Activated naive CD4-positive, alpha-beta T cell treated with anti-CD3 and anti-CD28 coated beads, Interleukin-2, amount 10 ng/mL, durations not matched to agents 7 days and 5 days (primary cell): Measurements from ENCODE around the gene CTBP1.
A peak's percentile ranks its signal among the peaks of the same experiment; 100 is the strongest.

Source experiments
- CTCF ChIA-PET: fragments of 350-600 bp; sonication (Branson Sonifier 250); formaldehyde crosslinking; loops from one replicate; lab custom pipeline; 2021; ENCODE audit warnings: antibody characterized with exemption; lab: Charles Lee
- DNase-seq: peaks from one replicate; pipeline ENCODE4 v3.0.0-alpha.2; 2020
- H3K27ac Mint-ChIP-seq: one replicate; pipeline ENCODE4 v1.8.0; 2021; ENCODE audit warnings: mild to moderate bottlenecking, moderate library complexity, mixed read lengths
- H3K27me3 Mint-ChIP-seq: one replicate; pipeline ENCODE4 v1.8.0; 2021; ENCODE audit warnings: mild to moderate bottlenecking, mixed read lengths
- H3K36me3 Mint-ChIP-seq: one replicate; pipeline ENCODE4 v1.8.0; 2021; ENCODE audit warnings: mixed read lengths
- H3K4me1 Mint-ChIP-seq: one replicate; pipeline ENCODE4 v1.8.0; 2021; ENCODE audit warnings: mixed read lengths
- H3K4me3 Mint-ChIP-seq: one replicate; pipeline ENCODE4 v1.8.0; 2021; ENCODE audit warnings: mild to moderate bottlenecking, moderate library complexity, mixed read lengths
- H3K9me3 Mint-ChIP-seq: one replicate; pipeline ENCODE4 v1.8.0; 2021; ENCODE audit warnings: mixed read lengths

Gene CTBP1

GRCh38 chr4:1207603-1208265, 41.2 kb downstream of the CTBP1 start:
- peaks cover 8% of the 10 kb centered on the region for H3K36me3 Mint-ChIP-seq
- no peaks in the 10 kb centered on the region for H3K9me3 Mint-ChIP-seq
- no peak overlapping the region for H3K4me3 Mint-ChIP-seq
- DNase-seq, result peak; percentile 17
- CTCF ChIA-PET, result no interaction called here
- no peaks in the 10 kb centered on the region for H3K27me3 Mint-ChIP-seq
- H3K4me1 Mint-ChIP-seq, result peaks cover 22% of the 10 kb centered on the region
- H3K27ac Mint-ChIP-seq, result peak overlapping the region; percentile 58

- Mint-ChIP-seq H3K4me3 (no peak overlapping the region), H3K36me3 (peaks cover 8% of the 10 kb centered on the region), H3K4me1 (peaks cover 27% of the 10 kb centered on the region), H3K27ac (no peak overlapping the region), H3K9me3 (no peaks in the 10 kb centered on the region), H3K27me3 (no peaks in the 10 kb centered on the region)
- CTCF ChIA-PET, result no interaction called here
- peak; percentile 15 for DNase-seq
Measured at GRCh38 chr4:1207157-1207470, 41.8 kb downstream of the CTBP1 start.

GRCh38 chr4:1206299-1207156, 42.4 kb downstream of the CTBP1 start:
- H3K9me3 Mint-ChIP-seq, result no peaks in the 10 kb centered on the region
- no peaks in the 10 kb centered on the region for H3K27me3 Mint-ChIP-seq
- peaks cover 5% of the 10 kb centered on the region for H3K36me3 Mint-ChIP-seq
- no peak overlapping the region for H3K4me3 Mint-ChIP-seq
- peaks cover 33% of the 10 kb centered on the region for H3K4me1 Mint-ChIP-seq
- H3K27ac Mint-ChIP-seq, result no peak overlapping the region
- CTCF ChIA-PET, result no interaction called here
- peak; percentile 19 for DNase-seq

GRCh38 chr4:1205586-1206298, 43.2 kb downstream of the CTBP1 start:
- Mint-ChIP-seq H3K27ac (no peak overlapping the region), H3K36me3 (peaks cover 5% of the 10 kb centered on the region), H3K4me3 (no peak overlapping the region), H3K4me1 (peaks cover 38% of the 10 kb centered on the region), H3K27me3 (no peaks in the 10 kb centered on the region), H3K9me3 (no peaks in the 10 kb centered on the region)
- peak; percentile 16 for DNase-seq
- CTCF ChIA-PET, result no interaction called here

- no peak overlapping the region for H3K27ac Mint-ChIP-seq
- H3K36me3 Mint-ChIP-seq, result peaks cover 9% of the 10 kb centered on the region
- CTCF ChIA-PET, result no interaction called here
- H3K27me3 Mint-ChIP-seq, result no peaks in the 10 kb centered on the region
- H3K4me3 Mint-ChIP-seq, result no peak overlapping the region
- DNase-seq, result peak; percentile 10
- peaks cover 42% of the 10 kb centered on the region for H3K4me1 Mint-ChIP-seq
- no peaks in the 10 kb centered on the region for H3K9me3 Mint-ChIP-seq
Measured at GRCh38 chr4:1204828-1205585, 43.9 kb downstream of the CTBP1 start.

- Mint-ChIP-seq H3K36me3 (peaks cover 9% of the 10 kb centered on the region), H3K4me1 (peaks cover 47% of the 10 kb centered on the region), H3K27ac (peak overlapping the region; percentile 70), H3K27me3 (no peaks in the 10 kb centered on the region), H3K9me3 (no peaks in the 10 kb centered on the region), H3K4me3 (no peak overlapping the region)
- CTCF ChIA-PET, result interaction anchor here (1.2 to 3.0 kb wide), 2 partner anchors 13 to 37 kb away, joined by 3 to 15 read pairs; no protein-coding TSS in a partner anchor
- DNase-seq, result no peak
Measured at GRCh38 chr4:1204286-1204827, 44.6 kb downstream of the CTBP1 start.

GRCh38 chr4:1203026-1203616, 45.8 kb downstream of the CTBP1 start:
- CTCF ChIA-PET, result interaction anchor here (0.6 to 3.0 kb wide), 5 partner anchors 14 to 85 kb away, joined by 3 to 15 read pairs (median 3); no protein-coding TSS in a partner anchor
- Mint-ChIP-seq H3K27me3 (no peaks in the 10 kb centered on the region), H3K27ac (peak overlapping the region; percentile 100), H3K4me3 (no peak overlapping the region), H3K36me3 (peaks cover 9% of the 10 kb centered on the region), H3K9me3 (no peaks in the 10 kb centered on the region), H3K4me1 (peaks cover 52% of the 10 kb centered on the region)
- no peak for DNase-seq

- Mint-ChIP-seq H3K4me1 (peaks cover 52% of the 10 kb centered on the region), H3K9me3 (no peaks in the 10 kb centered on the region), H3K36me3 (peaks cover 12% of the 10 kb centered on the region), H3K27me3 (no peaks in the 10 kb centered on the region), H3K27ac (peak overlapping the region; percentile 100), H3K4me3 (peak overlapping the region; percentile 84)
- CTCF ChIA-PET, result interaction anchor here (0.6 to 3.0 kb wide), 5 partner anchors 36 to 86 kb away, joined by 3 to 15 read pairs (median 4); no protein-coding TSS in a partner anchor
- no peak for DNase-seq
Measured at GRCh38 chr4:1202526-1203011, 46.4 kb downstream of the CTBP1 start.

- H3K27me3 Mint-ChIP-seq, result peaks cover 1% of the 10 kb centered on the region
- H3K4me3 Mint-ChIP-seq, result peak overlapping the region; percentile 84
- H3K9me3 Mint-ChIP-seq, result no peaks in the 10 kb centered on the region
- peak; percentile 89 for DNase-seq
- peaks cover 15% of the 10 kb centered on the region for H3K36me3 Mint-ChIP-seq
- CTCF ChIA-PET, result interaction anchor here (1.0 to 3.0 kb wide), 3 partner anchors 35 to 87 kb away, joined by 3 to 15 read pairs (median 4); no protein-coding TSS in a partner anchor
- peaks cover 54% of the 10 kb centered on the region for H3K4me1 Mint-ChIP-seq
- peak overlapping the region; percentile 100 for H3K27ac Mint-ChIP-seq
Measured at GRCh38 chr4:1201851-1202525, 46.9 kb downstream of the CTBP1 start.

- Mint-ChIP-seq H3K4me3 (peak overlapping the region; percentile 84), H3K36me3 (peaks cover 25% of the 10 kb centered on the region), H3K27me3 (peaks cover 5% of the 10 kb centered on the region), H3K9me3 (no peaks in the 10 kb centered on the region), H3K4me1 (peaks cover 58% of the 10 kb centered on the region), H3K27ac (peak overlapping the region; percentile 100)
- CTCF ChIA-PET, result interaction anchor here (0.8 kb wide), 1 partner anchor 33 kb away, joined by 5 read pairs; no protein-coding TSS in a partner anchor
- DNase-seq, result peak; percentile 48
Measured at GRCh38 chr4:1200425-1201035, 48.4 kb downstream of the CTBP1 start.

- Mint-ChIP-seq H3K4me3 (peak overlapping the region; percentile 84), H3K27me3 (peaks cover 5% of the 10 kb centered on the region), H3K4me1 (peaks cover 56% of the 10 kb centered on the region), H3K27ac (peak overlapping the region; percentile 100), H3K9me3 (no peaks in the 10 kb centered on the region), H3K36me3 (peaks cover 23% of the 10 kb centered on the region)
- CTCF ChIA-PET, result interaction anchor here (0.8 kb wide), 1 partner anchor 32 kb away, joined by 5 read pairs; no protein-coding TSS in a partner anchor
- DNase-seq, result no peak
Measured at GRCh38 chr4:1199556-1200331, 49.2 kb downstream of the CTBP1 start.
